ENCODE results near the gene SH3D19.

The SH3D19 gene

DNA sequence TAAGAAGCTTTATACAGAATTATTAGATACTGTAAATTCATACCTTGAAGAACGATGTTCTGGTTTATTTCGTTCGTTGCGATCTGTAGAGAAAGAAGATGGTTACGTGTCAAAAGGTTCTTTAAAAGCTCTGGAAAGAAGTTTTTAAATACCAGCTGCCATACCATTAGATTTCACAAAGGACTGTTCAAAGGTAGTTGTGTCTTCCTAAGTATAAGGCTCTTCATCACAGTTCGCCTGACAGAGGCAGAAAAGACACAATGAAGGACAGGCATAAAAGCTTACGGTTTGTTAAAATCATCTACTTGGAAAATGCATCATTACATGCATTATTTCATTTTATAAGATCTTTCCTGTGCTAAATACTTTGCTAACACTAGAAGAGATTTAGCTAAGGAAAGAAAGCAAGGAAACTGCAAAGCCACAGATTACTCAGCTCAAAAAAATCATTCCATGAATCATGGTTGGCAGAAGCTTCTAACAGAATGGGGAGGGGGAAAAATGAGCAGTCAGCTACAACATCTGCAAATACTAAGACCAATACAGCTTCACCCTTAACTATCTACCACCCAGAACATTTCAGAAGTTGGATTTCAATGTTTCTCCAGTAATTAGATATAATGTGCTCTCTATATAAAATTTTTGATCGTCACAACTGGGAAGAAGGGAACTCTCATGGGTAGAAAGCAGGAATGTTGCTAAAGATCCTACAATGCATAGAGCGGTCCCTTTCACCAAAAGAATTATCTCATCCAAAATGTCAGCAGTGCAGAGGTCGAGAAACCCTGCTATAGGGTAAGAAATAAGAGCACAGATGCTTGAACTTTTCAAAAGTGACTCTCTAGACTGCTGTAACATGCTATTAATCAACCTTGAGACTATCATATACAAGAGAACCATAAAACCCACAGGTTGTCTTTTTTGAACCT, 99.1 kb downstream of the SH3D19 start:
- no peak for DNase-seq

DNA sequence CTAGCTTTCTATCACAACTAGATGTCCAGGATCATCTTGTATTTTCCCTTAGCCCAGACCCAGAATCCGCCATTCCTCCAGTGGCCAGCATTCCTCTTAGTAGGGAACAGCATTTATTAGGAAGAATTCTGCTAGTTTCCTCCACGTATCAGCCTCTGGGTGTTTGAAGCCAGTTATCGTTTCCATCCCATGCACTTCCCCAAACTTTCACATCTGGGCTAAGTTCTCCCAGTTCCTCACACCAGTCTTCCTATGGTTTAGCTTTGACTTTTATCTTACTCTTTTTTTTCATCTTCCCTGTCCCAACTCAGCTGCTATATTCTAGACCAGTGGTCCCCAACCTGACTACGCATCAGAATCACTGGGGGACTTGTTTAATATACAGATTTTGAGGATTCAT, 101.9 kb downstream of the SH3D19 start:
- DNase-seq = no peak

DNA sequence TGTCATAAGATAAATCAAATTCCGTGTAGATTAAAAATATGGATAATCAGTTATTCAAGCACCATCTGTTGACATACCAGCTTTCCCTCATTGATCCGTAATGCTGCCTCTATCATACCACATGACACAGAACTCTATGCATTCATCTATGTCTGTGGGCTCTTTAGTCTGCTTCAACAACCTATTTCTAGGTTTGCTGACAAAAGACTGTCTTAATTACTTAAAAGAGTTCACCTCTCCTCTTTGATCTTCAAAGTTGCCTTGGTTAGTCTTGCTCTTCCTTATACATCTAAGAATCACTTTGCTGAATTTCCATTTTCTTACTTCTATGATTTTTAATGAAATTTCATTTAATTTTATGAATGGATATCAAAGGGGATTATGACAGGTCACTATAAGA, 105.5 kb downstream of the SH3D19 start:
- DNase-seq = no peak

DNA sequence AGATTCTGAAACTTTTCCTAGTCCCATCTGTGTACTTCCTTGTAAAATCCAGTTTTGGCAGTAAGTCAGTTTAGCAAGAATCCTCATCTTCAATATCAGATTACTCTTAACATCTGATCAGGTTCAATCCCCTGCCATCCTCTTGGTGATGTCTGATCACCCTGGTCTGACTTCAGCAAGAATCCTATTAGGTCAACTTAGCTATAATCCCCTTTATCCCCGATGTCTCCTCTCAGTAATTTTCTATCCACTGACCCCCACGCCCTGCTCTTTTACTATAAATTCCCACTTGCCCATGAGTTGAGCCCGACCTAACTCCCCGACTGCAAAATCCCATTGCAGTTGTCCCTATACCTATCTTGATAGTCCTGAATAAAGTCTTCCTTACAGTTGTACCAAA, 106.3 kb downstream of the SH3D19 start:
- no peak for DNase-seq

DNA sequence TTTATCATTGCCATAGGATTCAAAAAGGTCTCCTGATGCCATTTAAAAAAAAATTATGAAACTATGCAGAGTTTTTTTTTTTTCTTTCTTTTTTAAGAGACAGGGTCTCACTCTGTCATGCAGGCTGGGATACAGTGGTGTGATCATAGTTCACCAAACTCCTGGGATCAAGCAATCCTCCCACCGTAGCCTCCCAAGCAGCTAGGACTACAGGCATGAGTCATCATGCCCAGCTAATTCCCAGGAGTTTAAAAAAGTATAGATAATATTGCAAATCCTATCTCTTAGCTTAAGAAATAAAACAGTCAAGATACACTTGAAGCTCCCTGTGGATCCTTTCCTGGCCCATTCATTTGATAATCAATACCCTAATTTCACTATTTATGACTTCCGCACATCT, 107.1 kb downstream of the SH3D19 start:
- no peak for DNase-seq

DNA sequence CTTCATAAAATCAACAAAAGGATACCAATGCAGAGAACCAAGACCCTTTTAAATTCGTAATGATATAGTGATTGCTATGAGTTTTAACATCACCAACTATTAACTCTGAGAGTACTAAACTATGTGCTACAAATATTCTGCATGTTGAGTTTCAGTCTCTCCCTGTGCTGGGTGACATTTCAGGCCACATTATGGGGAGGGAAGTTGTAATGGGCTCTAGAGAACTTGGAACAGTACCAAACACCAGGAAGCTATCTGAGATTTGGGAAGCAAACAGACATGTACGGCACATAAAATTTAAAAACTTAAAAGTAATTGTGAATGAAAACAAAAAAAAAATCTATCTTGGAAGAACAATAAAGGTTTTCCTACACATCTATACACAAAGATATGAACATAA, 108.1 kb downstream of the SH3D19 start:
- no peak for DNase-seq

DNA sequence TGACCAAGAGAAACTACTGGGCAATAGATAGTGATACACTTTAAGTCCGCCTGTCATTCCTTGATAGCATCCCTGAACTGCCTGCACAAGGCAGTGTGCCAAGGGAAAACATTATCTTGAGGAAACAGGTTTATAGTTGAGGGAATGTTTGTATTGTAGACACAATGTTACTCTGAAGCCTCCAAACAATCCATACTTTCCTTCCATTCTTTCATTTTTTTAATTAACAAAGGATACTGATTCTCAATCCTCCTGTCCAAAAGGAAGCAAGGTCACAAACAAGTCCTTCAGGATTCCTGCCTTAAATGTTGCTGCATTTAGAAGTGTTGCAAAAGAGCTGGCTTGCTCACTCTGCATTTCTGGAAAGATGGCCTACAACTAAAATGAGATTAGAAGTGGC, 110.1 kb downstream of the SH3D19 start:
- DNase-seq = no peak

DNA sequence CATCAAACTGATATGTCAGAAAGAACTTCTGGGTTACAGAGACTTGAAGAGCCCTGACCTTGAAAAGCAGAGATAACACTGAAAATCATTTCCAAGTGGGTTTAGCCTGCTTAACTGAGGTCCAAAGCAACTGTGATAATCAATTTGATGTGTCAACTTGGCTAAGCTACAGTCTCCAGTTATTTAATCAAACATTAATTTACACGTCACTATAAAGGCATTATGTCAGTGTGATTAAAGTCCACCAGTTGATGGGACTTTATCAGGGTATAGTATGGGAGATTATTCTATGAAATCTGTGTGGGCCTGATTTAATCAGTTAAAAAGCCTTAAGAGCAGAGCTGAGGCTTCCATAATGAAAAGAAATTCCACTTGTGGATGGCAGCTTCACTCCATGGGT, 117.5 kb downstream of the SH3D19 start:
- no peak for DNase-seq

DNA sequence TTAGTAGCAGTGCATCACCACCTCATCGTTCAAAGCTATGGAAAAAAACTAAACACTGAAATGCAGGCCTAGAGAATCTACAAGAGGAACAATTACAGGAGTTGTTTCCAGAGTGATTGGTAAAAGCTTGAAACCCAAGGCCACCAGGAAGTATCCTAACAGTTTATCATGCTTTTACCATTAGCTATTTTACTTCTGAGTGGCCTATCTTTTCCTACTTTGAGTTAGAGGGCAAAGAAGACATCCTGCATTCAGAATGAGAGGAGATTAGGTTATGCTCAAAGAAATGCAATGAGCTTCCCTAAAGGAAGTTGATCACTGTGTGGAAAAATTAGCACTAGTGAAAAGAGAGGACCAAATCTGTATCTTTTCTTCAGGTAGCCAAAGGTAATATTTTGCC, 118.2 kb downstream of the SH3D19 start:
- DNase-seq = no peak

DNA sequence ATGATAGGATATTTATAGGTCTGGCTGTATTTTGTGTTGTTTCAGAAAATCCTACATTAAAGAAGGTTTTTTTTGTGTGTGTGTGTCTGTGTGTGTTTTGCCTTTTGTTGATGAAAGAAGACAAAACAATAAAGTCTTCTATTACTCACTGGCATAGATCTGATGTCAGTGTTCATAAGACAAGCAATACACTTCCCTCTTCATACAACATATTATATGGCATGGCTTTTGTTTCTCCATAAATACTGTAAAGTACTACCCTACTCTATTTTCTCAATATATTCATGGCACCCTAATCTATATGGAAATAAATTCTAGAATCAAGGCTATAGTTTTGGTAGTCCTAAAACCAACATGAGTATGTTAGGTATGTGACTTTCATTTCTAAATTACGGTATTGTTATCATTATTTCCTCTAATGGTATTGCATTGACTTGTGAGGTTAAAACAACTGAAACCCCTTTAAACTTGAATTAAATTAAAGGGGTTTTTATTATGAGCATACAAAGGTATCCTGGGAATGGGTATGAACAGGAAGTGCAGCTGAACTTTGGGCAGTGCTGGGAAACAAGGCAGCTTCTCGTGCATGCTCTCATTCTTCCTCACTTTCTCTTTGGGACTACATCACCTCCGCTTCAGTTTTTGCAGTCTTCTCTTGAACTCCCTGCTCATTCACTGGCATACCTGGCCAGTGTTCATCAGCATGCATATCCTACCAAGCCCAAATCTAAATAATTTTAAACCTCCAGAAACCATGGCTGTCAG, 119.0 kb downstream of the SH3D19 start:
- DNase-seq = no peak

DNA sequence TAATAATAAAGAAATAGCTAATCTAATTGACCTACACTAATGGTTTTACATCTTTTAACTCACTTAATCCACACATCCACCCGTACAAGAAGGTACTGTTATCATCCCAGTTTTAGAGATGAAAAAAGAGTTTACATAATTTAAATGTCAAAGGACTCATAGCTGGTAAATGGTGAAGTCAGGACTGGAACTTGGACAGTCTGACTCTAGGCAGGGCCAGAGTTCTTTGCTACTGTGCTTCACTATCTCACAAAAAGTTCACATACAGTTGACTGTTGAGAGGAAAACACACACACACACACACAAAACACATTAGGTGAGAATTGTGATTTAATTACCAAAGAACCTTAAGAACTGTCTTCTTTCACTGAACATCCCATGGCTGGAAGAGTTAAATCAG, 119.7 kb downstream of the SH3D19 start:
- DNase-seq = no peak

DNA sequence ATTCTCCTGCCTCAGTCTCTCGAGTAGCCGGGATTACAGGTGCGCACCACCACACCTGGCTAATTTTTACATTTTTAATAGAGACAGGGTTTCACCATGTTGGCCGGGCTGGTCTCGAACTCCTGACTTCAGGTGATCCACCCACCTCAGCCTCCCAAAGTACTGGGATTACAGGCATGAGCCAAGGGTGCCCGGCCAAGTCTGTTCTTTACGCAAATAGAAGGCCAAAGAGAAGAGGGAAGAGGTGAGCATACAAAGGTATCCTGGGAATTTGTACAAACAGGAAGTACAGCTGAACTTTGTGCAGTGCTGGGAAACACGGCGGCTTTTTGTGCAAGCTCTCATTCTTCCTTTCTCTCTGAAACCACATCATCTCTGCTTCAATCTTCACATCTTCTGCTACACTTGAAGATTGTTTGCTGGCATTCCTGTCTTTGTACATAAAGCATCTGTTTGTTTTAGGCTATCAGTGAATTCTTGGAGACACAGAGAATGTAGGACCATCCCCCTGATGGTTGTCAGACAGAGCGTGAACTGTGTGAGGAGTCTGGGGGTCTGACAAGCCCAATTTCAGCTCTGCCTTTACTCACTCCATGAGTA, 120.4 kb downstream of the SH3D19 start:
- DNase-seq = no peak

DNA sequence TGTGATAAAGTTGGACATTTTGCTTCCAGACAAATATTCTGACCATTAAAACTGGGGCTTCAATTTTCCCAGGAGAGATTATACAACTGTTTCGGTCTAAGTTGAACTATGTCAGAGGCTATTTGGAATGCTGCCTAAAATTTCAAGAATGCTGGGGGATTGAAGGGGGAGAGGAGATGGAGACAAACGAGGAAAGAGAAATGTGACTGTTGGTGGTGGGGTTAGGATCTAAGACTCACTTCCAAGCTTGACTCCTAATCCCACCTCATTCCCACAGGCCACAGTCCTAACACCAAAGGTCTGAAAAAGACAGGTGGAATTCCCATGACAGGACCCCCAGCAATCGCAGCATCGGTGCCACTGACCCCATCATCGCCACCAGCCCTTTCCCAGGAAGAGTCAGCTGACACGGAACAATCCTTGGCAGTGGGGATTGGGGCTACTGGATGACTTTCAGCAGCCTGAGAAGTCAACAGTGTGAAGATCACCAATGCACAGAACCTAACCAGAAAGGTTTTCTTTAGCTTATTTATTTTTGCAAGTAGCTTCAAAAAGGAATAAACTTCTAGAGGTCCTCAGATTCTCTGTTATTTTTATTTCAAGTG, 122.5 kb downstream of the SH3D19 start:
- no peak for DNase-seq

DNA sequence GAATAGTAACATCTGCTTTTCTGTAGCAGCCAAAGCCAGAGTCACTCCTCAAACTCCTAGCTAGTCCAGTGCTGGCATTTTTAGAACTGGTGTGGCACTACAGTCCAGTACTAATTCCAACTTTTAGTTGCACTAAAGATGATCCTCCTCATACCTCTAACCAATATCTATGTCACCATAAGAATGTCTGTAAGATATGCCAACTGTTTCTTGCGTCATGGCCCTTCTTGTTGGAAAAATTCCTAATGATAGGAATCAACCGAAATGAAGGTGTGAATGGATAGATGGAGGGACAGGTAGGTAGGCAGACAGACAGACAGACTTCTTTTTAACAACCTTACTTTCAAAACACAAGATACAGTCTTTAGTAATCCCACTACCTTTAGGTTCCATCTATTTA, 123.0 kb downstream of the SH3D19 start:
- no peak for DNase-seq

DNA sequence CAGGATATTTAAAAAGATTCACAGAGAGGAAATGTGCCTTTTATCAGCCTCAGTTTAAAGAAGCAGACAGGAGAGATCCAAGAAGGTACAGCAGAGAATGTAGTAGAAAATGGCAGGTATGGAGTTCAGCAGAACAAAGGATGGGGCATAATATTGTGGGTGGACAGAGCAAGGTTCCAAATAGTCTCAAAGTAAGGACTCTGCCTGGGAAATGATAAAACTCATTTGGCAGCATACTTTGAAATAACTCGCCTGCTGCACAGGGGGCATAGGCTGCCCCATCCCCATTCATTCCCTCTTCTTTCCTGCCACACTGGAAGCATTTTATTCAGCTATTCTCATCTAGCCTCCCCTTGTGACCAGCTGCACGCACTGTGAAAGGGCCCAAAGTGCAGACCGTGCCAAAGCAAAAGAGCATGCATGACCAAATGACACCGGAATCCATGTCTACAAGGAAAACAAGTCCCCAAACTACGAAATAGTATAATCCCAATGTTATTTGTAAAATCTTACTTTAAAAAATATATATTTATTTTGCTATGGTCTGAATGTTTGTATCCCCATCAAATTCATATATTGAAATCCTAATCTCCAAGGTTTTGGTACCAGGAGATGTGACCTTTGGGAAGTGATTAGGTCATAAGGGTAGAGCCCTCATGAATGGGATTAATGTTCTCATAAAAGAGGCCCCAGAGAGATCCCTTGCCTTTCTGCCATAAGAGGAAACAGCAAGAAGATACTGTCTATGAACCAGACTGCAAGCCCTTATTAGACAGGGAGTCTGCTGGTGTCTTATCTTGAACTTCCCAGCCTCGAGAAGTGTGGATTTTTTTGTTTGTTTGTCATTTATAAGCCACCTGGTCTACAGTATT, 125.8 kb downstream of the SH3D19 start:
- no peak for DNase-seq

DNA sequence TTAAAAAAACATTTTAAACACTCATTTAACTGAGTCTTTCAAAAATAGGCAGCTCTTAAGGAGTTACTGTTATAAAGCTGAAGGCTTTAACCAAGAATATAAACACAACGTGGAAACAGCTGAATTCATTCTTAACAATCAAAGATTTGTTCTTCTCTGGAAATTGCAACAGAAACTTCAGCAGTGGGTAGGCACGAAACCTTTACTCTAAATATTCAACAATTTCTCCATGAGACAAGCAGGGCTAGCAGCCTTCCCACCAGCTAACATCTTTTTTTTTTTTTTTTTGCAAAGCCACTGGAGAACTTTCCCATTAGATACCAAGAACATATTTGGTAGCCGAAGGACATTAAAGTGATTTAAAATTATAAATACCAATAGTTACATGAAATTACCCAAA, 126.7 kb downstream of the SH3D19 start:
- no peak for DNase-seq

DNA sequence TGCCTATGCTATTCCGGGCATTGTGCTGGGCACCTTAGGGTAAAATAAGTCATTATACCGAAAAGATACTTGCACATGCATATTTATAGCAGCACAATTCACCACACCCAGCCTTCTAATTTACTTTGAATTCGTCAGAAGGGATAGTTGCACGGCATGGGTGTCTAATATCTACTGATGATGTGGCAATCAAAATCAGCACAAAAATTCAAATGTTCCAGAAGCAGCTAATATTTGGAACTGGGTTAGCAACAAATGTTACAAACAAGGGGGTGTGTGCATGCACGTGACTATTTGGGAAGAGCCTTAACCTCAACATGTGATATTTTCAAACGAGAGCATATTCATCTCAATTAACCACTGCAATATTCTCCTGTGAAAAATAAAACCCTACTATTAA, 128.2 kb downstream of the SH3D19 start:
- no peak for DNase-seq

DNA sequence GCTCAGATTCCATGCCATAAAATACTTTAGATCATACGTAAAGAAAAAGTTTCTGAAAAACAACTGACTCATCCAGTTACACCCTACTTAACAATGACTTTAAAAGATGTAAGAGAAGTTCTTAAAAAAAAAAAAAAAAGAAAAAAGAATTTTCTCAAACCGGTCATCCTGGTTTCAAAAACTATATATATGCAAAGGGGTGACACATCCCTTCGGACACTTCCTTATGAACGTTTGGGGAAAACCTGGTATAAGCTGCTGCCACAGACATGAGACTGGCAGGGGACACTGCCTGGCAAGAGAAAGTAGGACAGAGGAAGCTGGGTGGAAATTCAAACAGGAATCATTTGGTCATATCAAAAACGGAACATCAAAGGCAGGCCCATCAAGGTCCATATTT, 129.6 kb downstream of the SH3D19 start:
- DNase-seq = no peak

DNA sequence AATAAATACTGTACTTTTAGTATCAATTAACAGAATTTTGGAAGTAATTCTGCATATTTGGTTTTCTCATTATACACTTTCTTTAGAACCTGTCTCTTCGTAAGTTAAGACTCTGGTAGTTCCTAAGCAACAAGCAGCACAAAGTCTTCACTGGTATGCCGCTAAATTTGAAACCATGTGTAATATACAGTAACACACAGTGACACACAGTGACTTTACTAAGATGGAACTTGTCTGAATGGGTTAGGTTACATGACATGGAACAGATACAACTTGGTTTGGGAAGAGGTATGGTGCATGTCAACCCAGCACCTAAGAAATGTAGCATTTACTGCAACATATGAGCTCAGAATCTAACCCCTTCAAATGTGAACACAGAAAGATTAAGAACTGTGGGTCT, 132.0 kb downstream of the SH3D19 start:
- DNase-seq = no peak

DNA sequence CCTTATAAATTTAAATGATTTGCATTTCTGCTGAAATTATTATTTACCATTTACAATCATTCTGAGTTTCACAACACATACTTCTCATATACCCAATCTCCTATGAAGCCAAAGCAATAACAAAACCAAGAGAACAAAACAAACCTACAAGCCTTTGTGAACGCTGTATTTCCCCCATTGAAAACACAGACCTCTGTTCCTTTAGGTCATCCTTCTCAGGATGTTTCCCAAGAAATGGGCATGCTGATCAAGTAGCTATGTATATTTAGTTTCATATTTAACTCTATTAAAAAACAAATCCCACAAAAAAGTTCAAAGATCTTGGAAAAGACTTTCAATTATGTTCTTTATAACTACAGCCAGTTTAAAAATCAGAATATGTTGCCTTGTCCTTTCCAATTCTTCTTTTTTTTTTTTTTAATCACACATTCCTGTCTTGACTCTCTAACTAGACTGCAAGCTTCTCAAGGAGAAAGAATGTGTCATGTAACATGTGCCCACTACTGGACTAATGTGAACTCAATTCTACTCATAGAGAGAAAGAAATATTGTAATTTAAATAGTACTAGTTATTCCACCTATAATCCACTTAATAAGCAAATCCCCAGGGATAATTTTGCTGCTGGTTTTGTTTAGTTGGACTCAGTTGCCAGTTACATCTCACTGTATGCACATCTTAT, 132.7 kb downstream of the SH3D19 start:
- DNase-seq = no peak

DNA sequence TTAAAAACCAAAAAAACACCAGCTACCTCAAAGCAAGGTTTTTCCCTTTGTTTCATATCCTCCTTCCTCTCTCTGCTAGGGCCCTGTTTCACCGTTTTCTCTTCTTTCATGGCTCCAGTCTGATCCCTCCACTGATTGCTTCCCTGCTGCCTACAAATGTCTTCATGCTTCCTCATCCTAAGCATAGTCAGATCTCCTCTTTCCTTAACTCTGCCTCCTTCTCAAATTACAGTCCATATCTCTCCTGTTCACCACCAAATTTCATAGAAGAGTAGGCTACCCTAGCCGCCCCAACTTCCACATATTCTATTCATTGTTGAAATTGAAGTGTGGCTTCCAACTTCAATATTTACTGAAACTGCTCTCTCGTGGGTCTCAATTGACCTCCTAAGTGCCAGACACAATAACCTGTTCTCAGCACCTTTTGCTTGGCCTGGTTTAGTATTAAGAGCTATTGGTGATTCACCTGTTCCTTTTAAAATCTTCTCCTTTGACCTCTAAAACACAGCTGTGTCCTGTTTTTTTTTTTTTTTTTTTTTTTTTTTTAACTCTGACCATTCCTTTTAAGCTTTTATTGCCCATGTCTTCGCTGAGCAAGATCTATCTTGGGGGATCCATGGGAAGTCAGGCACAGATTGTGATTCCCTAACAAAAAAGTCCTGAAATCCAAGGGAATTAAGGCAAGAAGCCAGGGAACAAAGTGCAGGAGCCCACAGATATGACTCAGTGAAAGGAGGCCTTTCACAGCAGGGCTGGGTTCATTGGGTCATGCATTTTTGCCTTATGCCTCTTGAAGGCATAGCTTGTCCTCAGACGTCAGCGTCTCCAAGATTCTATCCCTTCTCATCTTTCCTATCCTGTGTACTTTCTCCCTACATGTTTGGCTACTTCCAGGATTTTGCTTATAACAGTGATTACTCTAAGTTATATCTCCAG, 140.6 kb downstream of the SH3D19 start:
- peak in 1 of 2 experiments; percentile 13 for DNase-seq

All from NCI-H2081 (cell line).